ENCODE measurements around the gene ANK3. TPM values are rescaled to one million over a fixed set of nuclear protein-coding genes. Genes with fewer than 3 reads are reported as not detected.

ANK3 gene
- total and polyA plus RNA-seq, 2 donors (not counting 3 experiments of a cell fraction or from before 2014, with no cell fraction given), result 0.88 to 8.5 TPM

GRCh38 chr10:60388709-60389301 lies 870 bp downstream of the ANK3 start:
- no TSS peak for BruUV-seq (replicated peaks)
- FAIRE-seq, result peak; percentile 91
- TF ChIP-seq MAX (IDR thresholded peaks at IDR 0.05; ENCODE audit: insufficient read depth, insufficient read length) (no peak), POLR2A (IDR thresholded peaks at IDR 0.05; ENCODE audit: low read depth, low read length) (no peak), GATA2 (IDR thresholded peaks at IDR 0.05; ENCODE audit: insufficient read depth, insufficient read length, low read depth, low read length) (no peak), EZH2 (IDR thresholded peaks at IDR 0.05; ENCODE audit: borderline replicate concordance, low read depth, low read length, severe bottlenecking) (no peak), CTCF (IDR thresholded peaks at IDR 0.05; ENCODE audit: extremely low read depth in 1 of 2, insufficient read depth in 1 of 2, low read depth in 1 of 2, low read length in 2 of 2) (no peak), MYC (IDR thresholded peaks at IDR 0.05; ENCODE audit: low read depth, low read length) (no peak), POLR2AphosphoS5 (IDR thresholded peaks at IDR 0.05; ENCODE audit: insufficient read depth, low read depth, low read length) (no peak), FOS (IDR thresholded peaks at IDR 0.05; ENCODE audit: borderline replicate concordance, insufficient read depth, low read length) (no peak), JUN (IDR thresholded peaks at IDR 0.05; ENCODE audit: borderline replicate concordance, insufficient read depth, insufficient read length, low read depth) (no peak)
- no peaks in the 10 kb centered on the region for H3K27me3 ChIP-seq (ENCODE audit: control insufficient read depth in 2 of 2, insufficient read depth in 2 of 2, low read length in 2 of 2)
- H3K9me1 ChIP-seq (replicated peaks; ENCODE audit: control insufficient read depth, extremely low read depth, insufficient read depth, low read length), result no peaks in the 10 kb centered on the region
- H3K4me2 ChIP-seq (ENCODE audit: insufficient read depth, low read length), result peak overlapping the region; percentile 78
- no peak overlapping the region for H3K4me3 ChIP-seq (replicated peaks in 1 of 3; ENCODE audit: insufficient read depth in 1 of 3, low read depth in 1 of 3, low read length in 3 of 3)
- H3K4me1 ChIP-seq (ENCODE audit: control insufficient read depth, extremely low read depth, insufficient read depth, low read length), result peaks cover 39% of the 10 kb centered on the region
- dilution Hi-C loops (cut with MboI; ENCODE audit: extremely low pct_ligation_motif_present, low sequenced_read_pairs), result no loop called here
- no peaks in the 10 kb centered on the region for H3K79me2 ChIP-seq (ENCODE audit: control insufficient read depth, insufficient read depth, low read length)
- H3K36me3 ChIP-seq (ENCODE audit: control insufficient read depth in 2 of 2, extremely low read depth in 1 of 2, insufficient read depth in 2 of 2, low read length in 2 of 2), result no peaks in the 10 kb centered on the region
- H3K9ac ChIP-seq (replicated peaks; ENCODE audit: extremely low read depth, insufficient read depth, low read length), result no peak overlapping the region
- intact Hi-C loops (cut with micrococcal nuclease), result loop anchor here (2.0 kb wide), 1 partner anchor 36 kb away; no protein-coding TSS in a partner anchor
- DNase-seq (ENCODE audit: low read depth, low spot score), result peak; percentile 62
- H3K27ac ChIP-seq (ENCODE audit: insufficient read depth, low read depth, low read length), result peak overlapping the region; percentile 32
- no peaks in the 10 kb centered on the region for H3K9me3 ChIP-seq (replicated peaks; ENCODE audit: control insufficient read depth, insufficient read depth, low read length)
- peak overlapping the region; percentile 87 for H2AFZ ChIP-seq (ENCODE audit: low read depth, low read length)
- H4K20me1 ChIP-seq (replicated peaks; ENCODE audit: control insufficient read depth, extremely low read depth, insufficient read depth, low read length), result no peaks in the 10 kb centered on the region
- POLR2A ChIA-PET, result no interaction called here
- CTCF ChIA-PET, result interaction anchor here (0.5 to 2.8 kb wide), 5 partner anchors 37 to 1460 kb away, joined by 4 to 8 read pairs (median 4); no protein-coding TSS in a partner anchor
